Ramos (cell line): ENCODE results near the gene EFNA5.
"Not testable (repeated sequence)": the region's sequence is repeated elsewhere in the genome, so short reads cannot be mapped to it uniquely, and the experiment has no call there.

Experiments
- in situ Hi-C: fragments of 300-500 bp; cut with MboI; formaldehyde crosslinking; loops from one replicate; pipeline ENCODE4 v1.14.3; 2022; ENCODE audit warnings: low sequenced_read_pairs; ENCODE audit not compliant: unreplicated experiment

EFNA5 gene

GRCh38 chr5:107505763-107506534, 164.8 kb downstream of the EFNA5 start:
- in situ Hi-C loops: no loop called here

GRCh38 chr5:107504424-107504823, 166.3 kb downstream of the EFNA5 start:
- in situ Hi-C loops: no loop called here

DNA sequence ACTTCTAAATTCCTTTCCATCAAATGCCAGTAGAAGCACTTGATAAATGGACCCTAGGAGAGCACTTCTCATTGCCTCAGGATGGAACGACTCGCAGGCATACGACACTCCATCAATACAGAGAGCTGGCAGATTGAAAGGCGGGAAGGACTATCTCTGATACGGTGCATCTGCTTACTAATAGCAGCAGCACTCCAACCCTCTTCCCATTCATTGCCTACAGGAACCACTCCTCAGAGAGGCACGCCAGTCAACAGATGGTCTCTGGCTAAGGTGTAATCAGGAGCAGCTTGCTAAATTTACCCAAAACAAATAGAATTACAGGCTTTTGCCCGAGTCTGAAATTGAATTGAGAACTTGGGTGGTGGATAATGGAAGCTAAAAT, 168.1 kb downstream of the EFNA5 start:
- in situ Hi-C loops: no loop called here

DNA sequence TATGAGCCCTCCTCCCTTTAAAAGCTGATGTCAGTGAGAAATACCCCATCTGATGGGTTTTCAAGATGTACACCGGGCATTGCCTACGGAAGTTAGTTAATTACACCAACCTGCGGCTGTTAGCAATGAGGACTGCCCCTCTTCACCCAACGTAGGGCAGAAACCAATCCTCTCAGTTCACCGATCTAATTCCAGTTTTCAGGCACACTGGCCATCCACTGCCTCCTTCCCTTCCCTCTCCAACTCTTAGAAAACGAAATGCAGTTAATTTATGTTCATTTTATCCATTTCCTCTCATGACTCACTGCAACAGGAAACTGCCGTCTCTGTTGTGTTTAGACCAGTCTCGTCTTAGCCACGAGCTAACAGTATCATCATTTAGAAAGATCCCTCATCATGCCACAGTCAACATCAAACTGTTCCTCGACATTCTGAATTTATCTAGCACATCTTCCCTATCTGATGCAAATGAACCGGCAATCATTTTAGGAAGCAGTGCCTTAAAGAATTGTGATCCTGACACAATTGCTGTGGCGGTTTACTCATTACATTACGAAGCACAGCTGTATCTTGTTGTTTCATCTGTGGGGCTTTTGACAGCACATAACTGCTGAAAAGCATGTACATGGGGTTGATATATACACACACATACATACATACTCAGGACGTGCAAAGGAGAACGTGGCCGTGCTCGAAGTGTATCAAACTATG, 168.6 kb downstream of the EFNA5 start:
- in situ Hi-C loops: no loop called here

DNA sequence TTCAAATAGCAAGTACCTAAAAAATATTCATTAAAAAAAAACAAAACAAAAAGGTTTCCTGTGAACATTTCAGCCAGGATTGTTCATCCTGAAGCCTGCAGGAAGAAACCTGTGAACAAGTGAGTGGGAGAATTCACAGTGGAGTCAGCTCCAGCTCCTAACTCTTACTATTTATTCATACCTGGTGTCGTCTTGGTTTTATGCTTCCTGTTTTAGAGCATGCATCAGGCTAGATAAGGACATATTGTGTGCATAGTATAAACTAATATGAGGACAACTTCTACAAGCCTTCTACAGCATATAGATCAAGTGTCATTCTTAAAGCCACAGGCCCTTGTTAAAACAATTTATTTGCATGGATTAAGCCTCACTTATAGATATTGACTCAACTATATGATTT, 169.9 kb downstream of the EFNA5 start:
- in situ Hi-C loops: no loop called here

- in situ Hi-C loops: no loop called here
Measured at GRCh38 chr5:107500347-107500746, 170.4 kb downstream of the EFNA5 start.

DNA sequence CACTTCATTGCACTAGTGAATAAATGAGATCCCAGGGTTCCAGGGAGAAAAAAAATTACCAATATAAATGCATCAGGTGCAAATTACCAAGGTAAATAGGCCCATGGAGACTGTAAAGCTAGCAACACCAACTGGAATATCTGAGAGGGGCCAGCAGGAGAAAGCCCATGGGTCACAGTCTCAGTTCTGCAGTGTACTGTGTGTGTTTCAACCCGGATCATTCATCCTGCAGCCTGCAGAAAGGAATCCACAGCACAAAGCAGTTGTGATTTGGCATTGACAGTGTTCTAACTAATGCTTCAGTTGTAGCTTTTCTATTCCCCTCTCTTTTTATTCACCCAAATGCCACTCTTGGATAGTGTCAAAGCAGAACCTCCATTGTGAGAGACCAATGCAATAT, 171.0 kb downstream of the EFNA5 start:
- in situ Hi-C loops: no loop called here

DNA sequence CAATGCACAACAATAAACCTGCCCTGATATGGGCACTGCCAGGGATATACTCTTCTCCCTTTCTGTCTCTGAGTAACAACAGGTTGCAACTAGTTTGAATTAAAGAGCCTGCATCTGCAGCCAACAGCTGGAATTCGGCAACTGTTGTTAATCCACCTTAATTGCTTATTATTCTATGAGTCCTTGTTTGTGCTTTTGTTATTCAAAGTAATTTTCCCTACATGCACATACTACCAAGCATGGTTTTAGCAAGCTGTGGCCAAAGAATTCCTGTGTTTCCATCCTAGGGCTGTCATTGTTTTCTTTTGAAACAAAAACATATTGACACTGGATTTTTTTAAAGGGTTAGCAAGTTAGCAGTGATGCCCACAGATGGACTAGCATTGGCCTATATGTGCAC, 171.5 kb downstream of the EFNA5 start:
- in situ Hi-C loops: no loop called here

DNA sequence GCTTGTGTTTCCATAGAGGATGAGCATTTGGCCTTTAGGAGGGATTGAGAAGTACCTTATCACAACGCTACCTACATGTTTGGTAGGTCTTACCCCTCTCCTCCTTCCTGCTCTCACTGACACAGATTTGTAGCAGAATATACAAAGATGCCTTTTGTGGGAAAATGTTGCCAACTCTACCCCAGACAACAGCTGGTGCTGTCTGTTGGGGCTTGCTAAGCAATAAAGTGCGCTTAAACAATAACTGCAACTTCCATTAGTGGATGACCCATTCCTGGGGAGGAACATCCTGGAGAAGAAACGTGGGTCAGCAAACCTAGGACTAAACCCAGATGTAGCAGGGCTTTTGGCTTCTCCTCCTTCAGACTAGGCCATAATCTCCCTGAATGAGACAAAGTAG, 174.3 kb downstream of the EFNA5 start:
- in situ Hi-C loops: no loop called here

DNA sequence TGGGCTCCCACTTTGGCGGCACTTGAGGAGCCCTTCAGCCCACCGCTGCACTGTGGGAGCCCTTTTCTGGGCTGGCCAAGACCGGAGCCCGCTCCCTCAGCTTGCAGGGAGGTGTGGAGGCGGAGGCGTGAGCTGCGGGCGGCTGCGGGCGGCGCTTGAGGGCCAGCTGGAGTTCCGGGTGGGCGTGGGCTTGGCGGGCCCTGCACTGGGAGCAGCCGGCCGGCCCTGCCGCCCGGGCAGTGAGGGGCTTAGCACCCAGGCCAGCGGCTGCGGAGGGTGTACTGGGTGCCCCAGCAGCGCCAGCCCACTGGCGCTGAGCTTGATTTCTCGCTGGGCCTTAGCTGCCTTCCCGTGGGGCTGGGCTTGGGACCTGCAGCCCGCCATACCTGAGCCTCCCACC, 176.6 kb downstream of the EFNA5 start:
- in situ Hi-C loops: not testable (repeated sequence)

DNA sequence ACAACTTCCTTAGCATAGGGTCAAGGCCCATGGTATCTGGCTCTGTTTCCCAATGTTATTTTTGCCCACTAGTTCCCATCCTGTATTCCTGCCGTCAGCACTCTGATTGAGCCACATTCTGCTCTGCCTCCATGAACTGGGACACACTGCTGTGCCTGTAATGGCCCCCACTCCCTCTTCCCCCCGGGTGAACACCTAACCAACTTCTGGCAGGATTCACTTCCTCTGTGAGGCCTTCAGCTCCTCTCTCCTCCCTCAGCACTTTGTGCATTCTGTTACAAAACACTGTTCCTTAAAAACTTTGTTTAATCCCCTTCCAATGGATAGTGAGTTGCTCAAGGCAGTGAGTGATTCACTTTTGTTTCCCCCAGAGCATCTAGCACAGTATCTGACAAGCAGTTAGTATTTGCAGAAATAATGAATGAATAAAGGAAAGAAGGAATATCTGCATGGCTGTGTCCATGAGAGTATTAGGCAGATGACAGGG, 183.6 kb downstream of the EFNA5 start:
- in situ Hi-C loops: no loop called here

DNA sequence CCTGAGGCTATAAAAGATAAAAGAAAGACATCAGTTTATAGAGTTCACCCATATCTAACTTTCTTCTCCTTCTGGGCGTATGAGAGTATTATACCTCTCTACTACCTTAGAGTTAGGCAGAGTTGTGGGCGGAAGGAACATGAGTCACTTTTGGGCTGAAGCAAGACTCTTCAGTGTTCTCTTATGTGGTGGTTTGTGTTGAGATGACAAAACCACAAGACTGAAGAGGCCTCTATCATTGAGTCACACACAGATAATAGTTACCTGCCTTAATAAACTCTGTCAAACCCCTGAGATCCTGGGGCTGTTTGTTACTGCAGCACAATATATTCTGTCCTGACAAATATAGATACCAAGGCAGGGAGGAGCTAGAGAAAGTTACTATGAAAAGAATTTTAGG, 184.2 kb downstream of the EFNA5 start:
- in situ Hi-C loops: no loop called here

- in situ Hi-C loops: no loop called here
Measured at GRCh38 chr5:107485184-107485583, 185.6 kb downstream of the EFNA5 start.

- in situ Hi-C loops: no loop called here
Measured at GRCh38 chr5:107484281-107484680, 186.5 kb downstream of the EFNA5 start.

GRCh38 chr5:107483231-107484024, 187.3 kb downstream of the EFNA5 start:
- in situ Hi-C loops: no loop called here

DNA sequence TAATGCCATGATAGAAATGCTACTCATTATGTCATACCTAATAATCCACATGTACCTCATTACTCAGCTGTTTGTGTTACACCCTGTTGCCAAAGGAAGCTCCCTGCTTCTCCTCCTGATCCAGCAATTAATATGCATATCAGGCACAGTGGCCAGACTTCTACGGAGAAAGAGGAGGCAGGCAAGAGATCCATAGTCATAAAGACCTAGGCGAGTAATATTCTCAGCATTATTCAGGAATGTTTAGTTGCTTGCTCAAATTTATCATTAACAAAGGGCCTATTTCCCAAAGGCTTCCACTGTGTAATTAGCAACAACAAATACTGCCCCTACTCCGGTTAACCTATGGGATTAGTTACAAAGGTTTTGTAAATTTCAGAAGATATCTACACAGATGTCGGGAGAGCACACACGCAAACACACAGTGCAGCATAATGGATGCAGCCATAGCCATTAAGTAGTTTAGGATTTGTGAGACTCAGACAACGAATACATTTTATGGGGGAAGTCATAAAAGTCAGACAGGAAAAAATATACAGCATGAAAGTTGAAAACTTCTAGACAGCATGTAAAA, 192.6 kb downstream of the EFNA5 start:
- in situ Hi-C loops: no loop called here

DNA sequence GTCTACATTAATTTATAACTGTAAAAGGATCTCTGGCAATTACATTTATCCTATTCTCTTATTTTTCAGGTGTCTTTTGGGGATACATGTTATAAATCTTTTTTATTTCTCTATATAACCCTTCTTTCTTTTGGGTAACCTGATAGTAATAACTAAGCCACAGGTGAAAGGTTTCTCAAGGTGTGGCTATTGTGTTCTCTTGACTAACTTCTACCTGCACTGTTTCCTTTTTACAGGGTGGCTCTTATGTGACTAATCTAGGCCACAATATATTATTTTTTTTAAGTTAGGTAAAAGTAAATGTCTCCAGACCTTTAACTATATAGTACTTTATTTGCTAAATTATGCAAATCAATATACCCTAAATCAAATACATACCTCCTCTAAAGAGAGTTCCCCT, 193.2 kb downstream of the EFNA5 start:
- in situ Hi-C loops: no loop called here

- in situ Hi-C loops: no loop called here
Measured at GRCh38 chr5:107476783-107477182, 194.0 kb downstream of the EFNA5 start.

DNA sequence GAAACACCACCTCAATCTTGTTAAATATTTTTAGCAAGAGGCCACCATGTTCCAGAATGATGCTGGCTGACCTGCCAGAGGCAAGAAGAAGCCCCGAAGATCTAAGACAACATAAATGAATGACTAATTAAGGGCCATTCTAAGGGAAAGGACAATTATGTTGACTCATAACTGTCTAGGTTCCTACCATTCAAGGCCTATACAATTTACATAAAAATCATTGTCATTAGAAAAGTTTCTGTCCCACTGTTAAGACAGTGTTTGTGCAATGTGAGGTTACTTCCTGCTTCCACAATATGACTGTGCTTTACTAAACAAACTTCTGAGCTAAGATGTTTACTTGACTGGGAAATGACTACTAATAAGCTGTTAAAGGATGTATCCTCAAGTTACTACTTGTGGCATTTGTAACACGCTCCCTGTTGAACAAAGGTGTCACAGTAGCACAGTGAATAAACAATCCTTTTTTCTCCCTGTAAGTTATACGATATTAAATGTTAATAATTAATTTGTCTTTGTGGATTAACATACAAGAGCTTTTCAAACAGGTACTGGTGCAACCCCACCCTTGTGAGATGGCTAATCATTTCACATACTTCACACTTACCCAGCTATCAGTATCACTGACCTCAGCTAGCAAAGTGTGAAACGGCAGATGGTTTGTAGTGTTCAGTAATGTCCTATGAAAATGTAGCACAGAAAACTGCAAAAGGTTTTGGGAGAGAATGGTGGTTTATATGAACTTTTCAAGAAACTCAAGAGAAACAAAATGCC, 195.8 kb downstream of the EFNA5 start:
- in situ Hi-C loops: no loop called here

GRCh38 chr5:107474361-107474715, 196.4 kb downstream of the EFNA5 start:
- in situ Hi-C loops: no loop called here
